IPS-15b (cell line): ENCODE data around the gene SCART1.
"Not testable (repeated sequence)": the region's sequence is repeated elsewhere in the genome, so short reads cannot be mapped to it uniquely, and the experiment has no call there.

Experiments
- H3K27me3 ChIP-seq: one replicate; pipeline ENCODE4 v1.6.1; 2013; ENCODE audit warnings: low read length; ENCODE audit not compliant: control insufficient read depth, insufficient read depth
- H3K36me3 ChIP-seq: one replicate; pipeline ENCODE4 v1.6.1; 2013; ENCODE audit warnings: low read length; ENCODE audit not compliant: control insufficient read depth, insufficient read depth
- H3K4me1 ChIP-seq: one replicate; pipeline ENCODE4 v1.6.1; 2013; ENCODE audit warnings: mild to moderate bottlenecking, low read length; ENCODE audit not compliant: control insufficient read depth, insufficient read depth
- H3K4me3 ChIP-seq: one replicate; pipeline ENCODE4 v1.5.1; 2013; ENCODE audit warnings: low read depth, low read length
- H3K9ac ChIP-seq: one replicate; pipeline ENCODE4 v1.6.1; 2013; ENCODE audit warnings: low read depth, mild to moderate bottlenecking, low read length
- H3K9me3 ChIP-seq: one replicate; pipeline ENCODE4 v1.6.1; 2013; ENCODE audit warnings: mild to moderate bottlenecking, low read length; ENCODE audit not compliant: control insufficient read depth, insufficient read depth

Gene SCART1

GRCh38 chr10:133440633-133441285 is 13.0 kb upstream of the SCART1 start:
- Histone ChIP-seq H3K27me3 (no peaks in the 10 kb centered on the region), H3K4me3 (no peak overlapping the region), H3K9me3 (peaks cover 9% of the 10 kb centered on the region), H3K9ac (no peak overlapping the region), H3K36me3 (no peaks in the 10 kb centered on the region), H3K4me1 (no peaks in the 10 kb centered on the region)

DNA sequence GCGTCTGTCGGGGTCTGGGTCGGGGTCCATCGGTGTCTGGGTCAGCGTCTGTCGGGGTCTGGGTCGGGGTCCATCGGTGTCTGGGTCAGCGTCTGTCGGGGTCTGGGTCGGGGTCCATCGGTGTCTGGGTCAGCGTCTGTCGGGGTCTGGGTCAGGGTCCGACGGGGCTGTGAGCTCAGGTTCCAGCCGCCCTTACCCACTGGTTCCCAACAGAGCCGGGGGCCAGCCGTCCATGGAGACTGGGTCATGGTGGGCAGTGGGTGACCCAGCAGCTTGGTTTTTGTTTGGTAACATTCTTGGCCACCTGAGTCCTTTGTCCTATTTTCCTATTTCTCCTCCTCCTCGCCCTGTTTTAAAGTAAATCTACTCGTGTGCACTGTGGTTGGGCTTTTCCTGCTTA is 12.4 kb upstream of the SCART1 start:
- not testable (repeated sequence) for H3K4me3 ChIP-seq, H3K9ac ChIP-seq, H3K4me1 ChIP-seq, H3K36me3 ChIP-seq, H3K27me3 ChIP-seq, H3K9me3 ChIP-seq

DNA sequence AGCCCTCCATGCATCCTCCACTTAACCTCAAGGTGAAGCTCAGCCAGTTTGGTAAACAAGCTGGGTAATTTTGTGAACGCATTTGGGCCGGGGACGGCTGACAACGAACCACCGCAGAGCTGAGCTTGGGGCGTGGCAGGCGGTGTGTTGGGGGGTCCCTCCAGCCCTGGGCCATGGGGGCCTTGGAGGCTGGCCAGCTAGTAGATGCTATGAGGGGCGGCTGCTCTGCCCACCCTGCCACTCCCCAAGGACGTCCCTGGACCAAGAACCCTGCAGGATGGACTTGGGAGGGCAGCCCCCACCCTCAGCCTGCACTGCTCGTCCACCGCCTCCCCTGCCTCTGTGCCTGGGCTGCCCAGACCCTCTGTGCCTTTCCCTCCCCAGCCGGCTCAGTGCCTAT is 12.0 kb upstream of the SCART1 start:
- Histone ChIP-seq H3K4me1 (no peaks in the 10 kb centered on the region), H3K9me3 (peaks cover 9% of the 10 kb centered on the region), H3K9ac (no peak overlapping the region), H3K4me3 (no peak overlapping the region), H3K27me3 (no peaks in the 10 kb centered on the region), H3K36me3 (no peaks in the 10 kb centered on the region)

DNA sequence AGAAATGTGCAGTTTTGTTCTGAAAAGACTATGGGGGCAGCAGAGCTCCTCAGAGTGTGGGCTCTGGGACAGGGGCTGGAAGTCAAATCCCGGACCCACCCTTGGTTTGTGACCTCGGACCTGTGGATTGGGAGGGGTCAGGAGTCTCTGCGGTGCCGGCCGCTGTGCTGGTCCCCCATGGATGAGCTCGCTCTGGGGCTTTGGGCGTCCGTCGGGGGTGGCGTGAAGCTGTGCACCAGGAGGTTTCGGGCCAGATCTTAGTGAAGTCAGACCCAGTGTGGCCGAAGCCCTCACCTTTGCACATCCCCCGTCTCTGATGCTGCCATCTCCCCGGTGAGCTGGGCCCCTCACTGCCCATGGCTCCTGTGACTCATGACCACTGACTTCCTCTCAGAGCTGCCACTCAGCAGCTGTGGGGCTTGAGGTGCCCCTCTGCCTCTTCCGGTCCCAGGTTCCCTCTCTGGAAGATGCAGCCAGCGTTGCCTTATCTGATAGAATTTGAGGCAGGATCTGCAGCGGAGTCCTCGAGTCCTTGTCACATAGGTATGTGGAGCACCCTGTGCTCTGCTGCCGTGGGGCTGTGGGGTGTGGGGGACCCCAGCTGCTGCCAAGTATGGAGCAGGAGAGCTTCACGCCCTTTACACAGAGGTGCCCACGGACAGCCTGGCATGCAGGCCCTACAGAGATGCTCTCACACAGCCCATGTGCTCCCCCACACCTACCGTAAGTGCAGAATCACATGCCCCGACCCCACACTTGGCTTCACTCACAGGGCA is 11.4 kb upstream of the SCART1 start:
- H3K27me3 ChIP-seq: no peaks in the 10 kb centered on the region
- H3K4me1 ChIP-seq: no peaks in the 10 kb centered on the region
- no peak overlapping the region for H3K4me3 ChIP-seq
- H3K9me3 ChIP-seq: peaks cover 9% of the 10 kb centered on the region
- H3K9ac ChIP-seq: no peak overlapping the region
- H3K36me3 ChIP-seq: no peaks in the 10 kb centered on the region

DNA sequence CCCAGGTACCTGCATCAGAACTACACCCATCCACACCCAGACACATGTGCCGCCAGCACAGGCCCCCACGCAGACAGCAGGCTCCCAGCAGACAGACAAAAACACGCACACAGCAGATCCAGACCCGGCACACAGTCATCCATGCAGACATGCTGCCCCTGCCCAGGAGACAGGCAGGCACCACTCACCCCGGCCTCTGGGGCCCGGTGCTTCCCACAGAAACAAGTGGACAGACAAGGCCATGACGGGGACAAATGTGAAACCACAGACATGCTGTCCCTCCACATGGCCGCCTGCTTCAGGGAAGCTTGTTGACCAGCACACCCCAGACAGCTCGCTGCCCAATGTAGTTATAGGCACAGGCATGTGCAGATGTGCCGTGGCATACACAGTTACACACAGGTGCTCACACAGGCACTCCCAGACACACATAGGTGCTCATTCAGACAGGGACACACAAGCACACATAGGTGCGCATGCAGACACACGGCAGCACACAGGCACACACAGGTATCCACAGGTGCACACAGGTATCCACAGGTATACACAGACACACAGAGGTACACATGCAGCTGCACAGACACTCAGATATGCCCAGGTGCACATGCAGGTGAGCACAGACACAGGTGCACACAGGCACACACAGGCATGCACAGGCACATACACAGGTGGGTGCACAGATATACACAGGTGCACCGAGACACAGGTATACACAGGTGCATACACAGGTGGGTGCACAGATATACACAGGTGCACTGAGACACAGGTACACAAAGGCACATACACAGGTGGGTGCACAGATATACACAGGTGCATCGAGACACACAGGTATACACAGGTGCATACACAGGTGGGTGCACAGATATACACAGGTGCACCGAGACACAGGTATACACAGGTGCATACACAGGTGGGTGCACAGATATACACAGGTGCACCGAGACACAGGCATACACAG is 10.5 kb upstream of the SCART1 start:
- H3K4me3 ChIP-seq: no peak overlapping the region
- H3K4me1 ChIP-seq: no peaks in the 10 kb centered on the region
- no peak overlapping the region for H3K9ac ChIP-seq
- no peaks in the 10 kb centered on the region for H3K36me3 ChIP-seq
- H3K9me3 ChIP-seq: peaks cover 9% of the 10 kb centered on the region
- H3K27me3 ChIP-seq: no peaks in the 10 kb centered on the region

DNA sequence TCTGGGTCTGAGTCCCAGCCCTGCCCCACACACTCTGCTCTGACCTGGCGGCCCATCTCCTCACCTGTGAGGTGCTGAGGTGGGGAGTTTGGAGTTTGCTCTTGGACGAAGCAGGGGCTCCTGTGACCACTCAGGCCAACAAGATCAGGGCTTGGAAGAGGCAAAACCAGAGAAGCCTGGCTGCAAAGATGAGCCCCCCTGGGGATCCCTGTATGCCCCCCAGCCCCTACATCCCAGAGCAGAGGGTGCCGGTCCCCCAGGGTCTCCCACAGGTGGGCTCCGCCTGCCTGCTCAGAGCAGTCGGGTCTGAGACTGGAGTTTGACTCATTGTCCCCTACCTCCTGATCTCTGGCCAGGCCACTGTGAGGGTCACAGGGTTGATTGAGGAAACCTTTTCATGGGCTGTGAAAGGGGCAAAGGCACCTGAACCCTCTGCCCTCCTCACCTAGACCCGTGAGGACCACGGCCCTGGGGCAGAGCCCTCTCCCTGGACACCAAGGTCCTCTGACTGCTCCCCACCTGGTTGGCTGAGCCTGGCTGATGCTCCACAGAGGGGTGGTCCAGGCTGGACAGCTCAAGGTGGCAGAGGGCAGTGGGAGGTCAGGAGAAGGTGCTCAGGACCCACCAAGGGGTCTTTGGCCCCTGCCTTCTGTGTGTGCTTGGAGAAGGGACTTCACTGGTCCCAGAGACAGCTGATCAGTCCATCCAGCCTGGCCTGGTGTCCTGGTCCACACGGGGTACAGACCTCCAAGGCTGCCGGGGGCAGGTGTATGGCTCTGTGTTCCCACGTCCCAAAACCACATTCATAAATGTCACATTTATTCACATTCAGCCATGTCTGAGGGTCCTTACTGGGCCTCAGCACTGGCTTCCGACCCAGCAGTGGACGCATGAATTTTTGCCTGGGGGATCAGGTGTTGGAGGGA is 9.1 kb upstream of the SCART1 start:
- H3K4me3 ChIP-seq: no peak overlapping the region
- H3K9ac ChIP-seq: no peak overlapping the region
- no peaks in the 10 kb centered on the region for H3K36me3 ChIP-seq
- no peaks in the 10 kb centered on the region for H3K4me1 ChIP-seq
- peaks cover 5% of the 10 kb centered on the region for H3K9me3 ChIP-seq
- no peaks in the 10 kb centered on the region for H3K27me3 ChIP-seq

GRCh38 chr10:133445268-133445732 is 8.4 kb upstream of the SCART1 start:
- Histone ChIP-seq H3K9me3 (peaks cover 5% of the 10 kb centered on the region), H3K4me1 (no peaks in the 10 kb centered on the region), H3K4me3 (no peak overlapping the region), H3K27me3 (no peaks in the 10 kb centered on the region), H3K9ac (no peak overlapping the region), H3K36me3 (no peaks in the 10 kb centered on the region)

DNA sequence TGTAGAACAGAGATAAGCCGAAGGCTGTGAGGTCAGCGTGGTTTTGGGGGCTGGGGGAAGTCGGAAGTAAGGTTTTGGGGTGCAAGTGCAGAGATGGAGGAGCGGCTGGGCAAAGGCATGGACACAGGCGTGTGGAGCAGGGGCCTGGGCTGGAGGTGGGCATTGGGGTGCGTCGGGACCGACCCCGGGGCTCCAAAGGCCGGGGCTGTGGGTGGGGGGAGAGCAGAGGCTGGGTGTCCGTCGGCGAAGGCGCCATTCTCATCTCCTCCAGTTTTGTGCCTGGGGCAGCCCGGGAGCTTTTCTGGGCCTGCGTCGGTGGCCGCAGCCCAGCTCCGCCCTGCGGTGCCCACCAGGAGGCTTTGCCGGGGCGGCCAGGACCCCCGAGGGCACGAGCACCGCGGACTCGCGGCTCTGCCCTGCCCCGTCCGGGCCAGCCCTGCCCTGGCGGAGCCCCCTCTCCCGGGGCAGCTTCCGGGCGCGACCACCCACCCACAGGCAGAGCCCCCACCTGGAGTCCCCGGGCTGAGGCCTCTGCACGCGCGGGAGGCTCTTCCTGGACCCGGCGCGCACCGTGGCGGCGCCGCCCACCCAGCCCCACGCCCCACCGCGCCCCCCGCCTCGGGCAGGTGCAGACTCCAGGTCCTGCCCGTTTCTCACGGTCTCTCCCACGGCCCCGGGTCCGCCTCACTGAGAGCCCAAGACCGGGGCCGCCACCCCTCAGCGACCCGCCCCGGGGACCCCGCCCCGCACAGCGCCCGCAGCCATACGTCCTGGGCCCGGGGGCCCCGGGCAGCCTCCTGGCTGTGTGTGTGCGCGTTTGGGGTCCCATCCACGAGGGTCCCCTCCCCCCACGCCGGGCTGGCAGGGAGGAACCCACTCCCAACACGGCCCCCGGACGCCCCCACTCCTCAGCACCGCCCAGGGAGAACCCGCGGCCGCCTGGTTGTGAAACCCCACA is 7.7 kb upstream of the SCART1 start:
- Histone ChIP-seq H3K9ac (no peak overlapping the region), H3K9me3 (peaks cover 5% of the 10 kb centered on the region), H3K4me1 (no peaks in the 10 kb centered on the region), H3K27me3 (no peaks in the 10 kb centered on the region), H3K36me3 (no peaks in the 10 kb centered on the region), H3K4me3 (no peak overlapping the region)

DNA sequence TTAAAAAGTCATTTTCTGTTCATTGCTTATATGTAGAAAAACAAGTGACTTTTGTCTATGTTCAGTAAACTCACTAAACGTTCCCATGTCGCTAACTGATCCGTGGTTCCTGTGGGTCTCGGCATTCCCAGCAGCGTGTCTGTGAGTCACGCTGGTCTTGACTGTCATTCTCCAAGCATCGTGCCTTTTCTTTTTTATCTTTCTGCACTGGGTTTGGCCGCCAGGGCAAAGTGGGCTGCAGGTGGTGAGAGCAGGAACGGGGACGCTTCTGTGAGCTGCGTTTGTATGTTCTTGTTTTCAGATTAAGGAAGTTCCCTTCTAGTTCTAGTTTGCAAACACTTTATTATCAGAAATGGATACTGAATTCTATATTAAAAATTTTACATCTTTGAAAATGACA is 6.8 kb upstream of the SCART1 start:
- peaks cover 5% of the 10 kb centered on the region for H3K9me3 ChIP-seq
- H3K27me3 ChIP-seq: no peaks in the 10 kb centered on the region

DNA sequence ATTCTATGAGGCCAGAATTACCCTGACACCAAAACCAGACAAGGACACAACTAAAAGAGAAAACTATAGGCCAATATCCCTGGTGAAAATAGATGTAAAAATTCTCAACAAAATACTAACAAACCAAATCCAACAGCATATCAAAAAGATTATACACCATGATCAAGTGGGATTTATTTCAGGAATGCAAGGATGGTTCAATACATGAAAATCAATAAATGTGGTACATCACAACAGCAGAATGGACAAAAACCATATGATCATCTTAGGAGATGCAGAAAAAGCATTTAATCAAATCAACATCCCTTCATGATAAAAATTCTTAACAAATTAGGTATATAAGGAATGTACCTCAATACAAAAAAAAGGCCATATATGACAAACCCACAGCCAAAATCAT is 5.6 kb upstream of the SCART1 start:
- Histone ChIP-seq H3K27me3 (no peaks in the 10 kb centered on the region), H3K4me3 (no peak overlapping the region), H3K4me1 (no peaks in the 10 kb centered on the region), H3K36me3 (no peaks in the 10 kb centered on the region), H3K9ac (no peak overlapping the region), H3K9me3 (no peaks in the 10 kb centered on the region)

More for the DNA sequence above, 6.8 kb upstream of the SCART1 start:
- Histone ChIP-seq H3K4me1 (no peaks in the 10 kb centered on the region), H3K9ac (no peak overlapping the region), H3K4me3 (no peak overlapping the region), H3K36me3 (no peaks in the 10 kb centered on the region)
